ENCODE data around the gene RESP18.

DNA sequence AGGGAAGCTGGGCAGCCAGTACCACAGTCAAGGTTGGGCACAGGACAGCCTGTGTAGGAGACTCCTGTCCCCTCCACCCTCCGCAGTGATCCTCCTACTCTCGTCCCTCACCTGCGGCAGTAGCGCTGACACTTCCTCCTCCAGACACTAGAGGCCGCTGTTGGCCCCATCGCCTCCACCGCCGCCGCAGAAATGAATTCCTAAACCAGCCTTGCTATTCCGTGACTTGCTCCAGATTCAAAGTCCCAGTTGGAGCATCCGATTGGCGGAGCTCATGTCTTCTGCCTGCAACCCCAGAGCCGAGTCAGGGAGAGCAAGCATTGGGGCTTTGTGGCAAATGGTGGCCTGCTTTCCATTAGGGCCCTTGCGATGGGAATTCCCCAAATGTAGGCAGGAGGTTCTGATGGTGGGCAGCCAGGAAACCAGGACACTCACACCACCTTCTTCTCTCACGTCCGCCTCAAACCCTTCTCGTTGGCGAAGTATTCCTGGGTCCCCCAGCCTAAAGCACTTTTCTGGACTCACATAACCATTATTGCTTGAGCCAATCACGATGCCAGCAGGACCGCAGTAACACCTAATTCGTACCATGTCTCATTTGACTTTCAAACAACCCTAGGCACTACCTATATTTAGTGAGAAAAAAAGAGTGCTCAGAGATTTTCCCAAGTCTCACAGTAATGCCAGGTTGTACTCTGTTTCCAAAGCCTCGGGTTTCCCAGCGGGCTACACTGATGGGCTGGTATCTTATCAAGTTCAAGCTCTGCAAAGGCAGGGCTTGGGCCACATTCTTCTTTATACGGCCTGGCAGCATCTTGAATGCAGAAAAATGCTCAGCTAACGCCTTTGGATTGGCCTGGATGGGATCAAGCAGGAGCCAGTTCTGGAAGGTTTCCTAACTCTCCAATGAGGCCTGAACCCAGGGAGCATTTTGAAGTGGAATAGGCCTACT is 54.6 kb downstream of the RESP18 start:
- TF ChIP-seq, protein P1, sequence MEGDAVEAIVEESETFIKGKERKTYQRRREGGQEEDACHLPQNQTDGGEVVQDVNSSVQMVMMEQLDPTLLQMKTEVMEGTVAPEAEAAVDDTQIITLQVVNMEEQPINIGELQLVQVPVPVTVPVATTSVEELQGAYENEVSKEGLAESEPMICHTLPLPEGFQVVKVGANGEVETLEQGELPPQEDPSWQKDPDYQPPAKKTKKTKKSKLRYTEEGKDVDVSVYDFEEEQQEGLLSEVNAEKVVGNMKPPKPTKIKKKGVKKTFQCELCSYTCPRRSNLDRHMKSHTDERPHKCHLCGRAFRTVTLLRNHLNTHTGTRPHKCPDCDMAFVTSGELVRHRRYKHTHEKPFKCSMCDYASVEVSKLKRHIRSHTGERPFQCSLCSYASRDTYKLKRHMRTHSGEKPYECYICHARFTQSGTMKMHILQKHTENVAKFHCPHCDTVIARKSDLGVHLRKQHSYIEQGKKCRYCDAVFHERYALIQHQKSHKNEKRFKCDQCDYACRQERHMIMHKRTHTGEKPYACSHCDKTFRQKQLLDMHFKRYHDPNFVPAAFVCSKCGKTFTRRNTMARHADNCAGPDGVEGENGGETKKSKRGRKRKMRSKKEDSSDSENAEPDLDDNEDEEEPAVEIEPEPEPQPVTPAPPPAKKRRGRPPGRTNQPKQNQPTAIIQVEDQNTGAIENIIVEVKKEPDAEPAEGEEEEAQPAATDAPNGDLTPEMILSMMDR (conservative IDR thresholded peaks at IDR 0.05) = peak; percentile 96
- no peak for TF ChIP-seq EZH2 (IDR thresholded peaks at IDR 0.05; ENCODE audit: low read depth)

Measured in PC-9 (cell line).